Testis (tissue), 2 donors: ENCODE measurements around the gene ACADS.

Source experiments
- CTCF ChIP-seq, 3 experiments: fragments of 450-650 bp in 2 of 3; fragments of 200-600 bp in 1 of 3; sonication (generic) in 1 of 3; IDR thresholded peaks; one replicate each; pipeline ENCODE4 v1.5.1; 2016 to 2019; ENCODE audit warnings: antibody characterized with exemption in 3 of 3, mild to moderate bottlenecking in 2 of 3, moderate library complexity in 1 of 3
- POLR2A ChIP-seq: fragments of 450-650 bp; IDR thresholded peaks from one replicate; pipeline ENCODE4 v1.6.1; 2017; ENCODE audit warnings: antibody characterized with exemption, mild to moderate bottlenecking, moderate library complexity

- TF ChIP-seq POLR2A (no peak), CTCF (IDR thresholded peaks at IDR 0.05) (no peak)
Observed at GRCh38 chr12:120692524-120693033, 33.0 kb upstream of the ACADS start.
